SJCRH30 (cell line): ENCODE data around the gene SACS. TPM values are rescaled to one million over a fixed set of nuclear protein-coding genes. Genes with fewer than 3 reads are reported as not detected.
A peak's percentile ranks its signal among the peaks of the same experiment; 100 is the strongest.
"Not testable (repeated sequence)": the region's sequence is repeated elsewhere in the genome, so short reads cannot be mapped to it uniquely, and the experiment has no call there.

Experiments
- DNase-seq, 2 experiments: peaks; one replicate each; pipeline ENCODE4 v3.0.0-alpha.2; 2015 to 2020
- H3K27ac ChIP-seq: fragments of 250-450 bp; sonication (Bioruptor Pico); 2 replicates; pipeline ENCODE4 v1.5.1; 2020; ENCODE audit warnings: mild to moderate bottlenecking, moderate library complexity
- H3K27me3 ChIP-seq: fragments of 250-450 bp; sonication (Bioruptor Pico); 2 replicates; pipeline ENCODE4 v1.5.1; 2020; ENCODE audit warnings: mild to moderate bottlenecking, moderate library complexity
- H3K36me3 ChIP-seq: fragments of 250-450 bp; sonication (Bioruptor Pico); 2 replicates; pipeline ENCODE4 v1.5.1; 2020; ENCODE audit warnings: mild to moderate bottlenecking, moderate library complexity
- H3K4me1 ChIP-seq: fragments of 250-450 bp; sonication (Bioruptor Pico); 2 replicates; pipeline ENCODE4 v1.5.1; 2020; ENCODE audit warnings: mild to moderate bottlenecking, moderate library complexity
- H3K4me3 ChIP-seq: fragments of 250-450 bp; sonication (Bioruptor Pico); 2 replicates; pipeline ENCODE4 v1.5.1; 2020; ENCODE audit warnings: mild to moderate bottlenecking, moderate library complexity
- H3K9me3 ChIP-seq: fragments of 250-450 bp; sonication (Bioruptor Pico); replicated peaks from 2 replicates; pipeline ENCODE4 v1.5.1; 2020; ENCODE audit warnings: mild to moderate bottlenecking, moderate library complexity
- total RNA-seq: library from RNA; depleted of rRNA; stranded (reverse); fragments of >200 nt; shearing (Covaris generic); gene quantifications from 2 replicates; pipeline ENCODE4 v1.2.3, GENCODE V29; 2014

The SACS gene
- total RNA-seq, 1 experiment from 2014 or later: 107 TPM

DNA sequence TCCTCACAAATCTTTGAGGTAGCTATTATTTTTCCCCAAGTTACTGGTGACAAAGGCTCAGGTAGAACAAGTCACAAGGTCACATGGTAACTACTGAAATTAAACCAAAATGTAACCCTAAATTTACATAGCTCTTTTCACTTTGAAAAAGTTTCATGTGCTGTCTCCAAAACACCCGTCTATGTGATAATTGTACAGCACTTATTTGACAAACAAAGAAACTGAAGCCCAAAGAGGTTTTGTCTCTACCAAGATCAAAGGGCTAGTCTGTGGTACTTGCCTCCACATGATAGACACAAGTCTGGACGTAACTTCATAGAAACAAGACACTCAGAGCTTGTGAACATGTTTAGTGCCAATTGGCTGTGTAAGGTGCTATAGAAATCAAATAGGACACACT, 108.3 kb downstream of the SACS start:
- no peak for DNase-seq
- H3K4me1 ChIP-seq: peaks cover 21% of the 10 kb centered on the region
- no peak overlapping the region for H3K4me3 ChIP-seq
- no peaks in the 10 kb centered on the region for H3K27me3 ChIP-seq
- no peak overlapping the region for H3K27ac ChIP-seq
- H3K9me3 ChIP-seq: no peaks in the 10 kb centered on the region
- no peaks in the 10 kb centered on the region; the same call in 1 of the 2 replicates for H3K36me3 ChIP-seq

DNA sequence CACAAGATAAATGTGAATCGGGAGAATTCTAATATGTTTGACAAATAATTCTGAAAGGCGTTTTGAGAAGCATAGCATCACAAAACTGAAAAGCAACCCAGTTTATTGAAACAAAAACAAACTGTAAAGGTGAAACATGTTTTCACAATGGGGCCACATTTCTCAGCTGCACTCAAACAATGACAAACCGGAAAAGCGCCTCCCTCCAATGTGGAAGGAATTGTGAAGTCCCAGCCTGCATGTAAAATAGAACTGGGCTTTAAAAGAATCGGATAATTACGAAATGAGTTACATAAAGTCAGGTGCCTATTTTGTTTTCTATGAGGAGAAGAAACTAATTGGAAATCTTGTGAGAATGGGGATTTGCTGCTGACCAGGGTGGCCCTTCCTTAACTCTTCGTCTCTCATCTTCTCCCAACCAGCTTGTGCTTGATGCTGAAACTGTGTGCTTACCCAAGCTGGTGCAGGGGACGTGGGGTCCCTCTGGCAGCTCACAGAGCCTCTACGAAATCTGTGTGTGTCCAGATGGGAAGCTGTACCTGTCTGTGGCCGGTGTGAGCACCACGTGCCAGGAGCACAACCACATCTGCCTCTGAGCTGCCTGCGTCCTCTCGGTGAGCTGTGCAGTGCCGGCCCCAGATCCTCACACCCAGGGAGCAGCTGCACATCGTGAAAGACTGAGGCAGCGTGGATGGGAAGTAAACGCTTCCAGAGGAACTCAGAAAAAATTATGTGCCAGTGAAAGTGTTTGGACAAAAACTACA, 109.4 kb downstream of the SACS start:
- Histone ChIP-seq H3K27me3 (no peaks in the 10 kb centered on the region), H3K4me3 (no peak overlapping the region), H3K9me3 (no peaks in the 10 kb centered on the region), H3K4me1 (peaks cover 31% of the 10 kb centered on the region), H3K27ac (no peak overlapping the region), H3K36me3 (no peaks in the 10 kb centered on the region)
- DNase-seq: no peak

DNA sequence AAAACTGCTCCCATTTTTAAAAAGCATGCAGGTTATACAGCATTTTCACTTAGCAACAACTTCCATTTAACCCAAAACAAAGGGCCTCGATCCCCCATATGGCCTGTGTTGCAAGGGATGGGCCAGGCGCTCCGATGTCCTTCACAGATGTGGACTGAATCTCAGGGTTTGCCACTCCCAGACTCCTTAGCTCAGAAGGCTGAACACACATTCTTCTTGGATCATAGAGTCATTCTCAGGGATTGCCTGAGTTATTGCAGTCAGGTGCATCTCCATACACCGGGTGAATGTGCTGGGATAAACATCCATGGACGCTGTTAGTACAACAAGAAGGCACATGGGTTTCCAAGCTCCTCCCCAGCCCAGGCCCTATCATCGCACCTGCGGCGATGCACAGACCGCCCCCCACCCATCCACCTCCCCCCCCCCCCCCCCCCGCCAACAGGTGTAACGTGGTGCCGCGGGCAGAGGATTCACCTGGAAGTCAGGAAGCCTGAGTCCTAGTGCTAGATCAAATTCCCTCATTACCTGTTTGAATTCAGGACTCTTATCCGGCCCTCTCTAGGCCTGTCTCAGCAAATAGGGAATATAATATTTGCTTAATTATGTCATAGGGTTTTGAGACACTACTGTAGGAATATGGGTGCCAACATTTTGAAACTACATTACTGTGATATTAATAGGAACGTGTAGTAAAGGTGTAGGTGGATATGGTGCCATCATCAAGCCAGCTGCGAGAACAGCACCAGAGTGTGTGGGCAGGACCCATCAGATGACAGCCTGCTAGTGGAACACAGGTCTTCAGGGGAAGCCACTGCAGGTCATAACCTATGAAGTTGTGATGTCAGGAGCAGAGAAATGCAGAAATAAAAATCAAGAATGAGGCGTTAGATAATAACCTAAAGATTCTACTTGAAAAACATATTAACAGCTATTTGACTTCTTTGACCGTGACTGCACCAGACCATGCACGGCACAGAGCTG, 110.9 kb downstream of the SACS start:
- no peak for DNase-seq
- Histone ChIP-seq H3K4me1 (peaks cover 33% of the 10 kb centered on the region), H3K36me3 (no peaks in the 10 kb centered on the region), H3K9me3 (no peaks in the 10 kb centered on the region), H3K27me3 (no peaks in the 10 kb centered on the region), H3K27ac (peak overlapping the region; percentile 92), H3K4me3 (no peak overlapping the region)

DNA sequence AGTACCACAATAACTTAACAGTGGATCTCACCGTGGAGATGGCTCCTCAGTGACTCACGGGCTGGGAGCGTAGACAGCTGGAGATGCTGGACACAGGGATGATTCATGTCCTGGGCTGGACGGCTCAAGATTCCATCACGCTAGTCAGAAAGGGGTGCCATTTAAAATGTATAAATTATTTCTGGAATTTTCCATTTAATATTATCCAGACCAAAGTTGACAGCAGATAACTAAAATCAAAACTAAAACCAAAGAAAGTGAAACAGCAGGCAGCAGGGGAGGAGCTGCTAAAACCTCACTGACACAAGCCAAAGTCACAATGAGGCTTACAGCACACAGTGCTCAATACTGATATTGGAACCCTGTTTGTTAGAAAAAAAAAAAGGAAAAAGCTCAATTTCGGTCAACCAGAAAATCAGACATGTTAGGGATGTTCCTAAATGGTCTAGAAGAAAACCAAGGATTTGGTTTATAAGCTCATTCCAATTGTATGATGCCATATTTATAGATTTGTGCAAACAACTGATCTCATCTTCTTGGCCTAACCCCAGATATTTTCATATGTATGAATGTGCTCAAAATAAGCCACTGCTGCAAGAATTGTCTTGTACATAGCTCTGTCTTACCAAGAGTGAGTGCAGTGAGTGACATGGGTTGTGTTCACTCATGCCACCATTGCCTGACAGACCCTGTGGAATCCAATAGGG, 111.8 kb downstream of the SACS start:
- H3K36me3 ChIP-seq: no peaks in the 10 kb centered on the region
- H3K9me3 ChIP-seq: no peaks in the 10 kb centered on the region
- H3K4me3 ChIP-seq: peak overlapping the region; percentile 35
- peaks cover 33% of the 10 kb centered on the region for H3K4me1 ChIP-seq
- no peaks in the 10 kb centered on the region for H3K27me3 ChIP-seq
- DNase-seq: peak; percentile 83 to 87
- H3K27ac ChIP-seq: peak overlapping the region; percentile 92

DNA sequence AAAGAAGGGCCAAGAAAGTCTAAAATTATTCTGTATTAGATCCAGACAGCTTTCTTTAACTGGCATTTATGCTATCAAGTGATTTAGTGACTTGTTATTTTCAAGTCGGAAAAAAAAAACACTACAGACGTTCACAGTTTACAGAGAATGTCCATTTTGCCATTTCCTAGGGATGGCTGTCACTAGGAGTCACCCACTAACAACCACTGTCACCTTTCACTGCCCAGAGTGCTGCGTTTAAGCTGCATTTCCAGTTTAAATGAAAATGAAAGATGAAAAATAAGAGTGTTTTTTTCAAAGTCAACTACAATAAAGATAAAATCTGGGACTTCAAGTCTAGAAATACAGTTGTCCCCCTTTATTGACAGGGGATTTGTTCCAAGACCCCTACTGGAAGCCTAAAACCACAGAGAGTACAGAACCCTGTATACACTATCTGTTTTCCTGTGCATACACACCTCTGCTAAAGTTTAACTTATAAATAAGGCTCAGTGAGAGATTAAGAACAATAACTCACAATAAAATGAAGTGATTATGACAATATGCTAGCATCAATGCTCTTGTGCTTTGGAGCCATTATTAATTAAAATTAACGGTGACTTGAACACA, 112.5 kb downstream of the SACS start:
- H3K27me3 ChIP-seq: no peaks in the 10 kb centered on the region
- no peak for DNase-seq
- H3K9me3 ChIP-seq: no peaks in the 10 kb centered on the region
- peaks cover 33% of the 10 kb centered on the region for H3K4me1 ChIP-seq
- H3K27ac ChIP-seq: peak overlapping the region; percentile 92
- H3K4me3 ChIP-seq: peak overlapping the region; percentile 35
- no peaks in the 10 kb centered on the region for H3K36me3 ChIP-seq

DNA sequence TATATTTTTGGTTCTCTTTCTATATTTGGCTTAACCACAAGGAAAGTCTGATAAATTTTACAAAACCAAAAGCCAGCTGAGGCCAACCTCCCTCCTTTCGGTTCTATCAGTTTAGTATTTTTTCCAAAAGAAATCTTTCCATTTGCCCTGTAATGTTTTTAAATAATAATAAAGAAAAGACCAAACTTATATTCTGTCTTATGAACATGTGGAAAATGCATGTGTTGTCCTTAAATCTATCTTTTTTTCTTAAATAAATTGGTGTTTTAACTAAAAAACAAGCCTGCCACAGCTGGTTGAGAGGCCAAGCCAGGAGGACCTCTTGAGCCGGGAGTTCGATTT, 113.6 kb downstream of the SACS start:
- Histone ChIP-seq H3K36me3 (no peaks in the 10 kb centered on the region), H3K4me3 (no peak overlapping the region), H3K27ac (peak overlapping the region; percentile 92), H3K4me1 (peaks cover 33% of the 10 kb centered on the region), H3K27me3 (no peaks in the 10 kb centered on the region), H3K9me3 (no peaks in the 10 kb centered on the region)
- no peak for DNase-seq

DNA sequence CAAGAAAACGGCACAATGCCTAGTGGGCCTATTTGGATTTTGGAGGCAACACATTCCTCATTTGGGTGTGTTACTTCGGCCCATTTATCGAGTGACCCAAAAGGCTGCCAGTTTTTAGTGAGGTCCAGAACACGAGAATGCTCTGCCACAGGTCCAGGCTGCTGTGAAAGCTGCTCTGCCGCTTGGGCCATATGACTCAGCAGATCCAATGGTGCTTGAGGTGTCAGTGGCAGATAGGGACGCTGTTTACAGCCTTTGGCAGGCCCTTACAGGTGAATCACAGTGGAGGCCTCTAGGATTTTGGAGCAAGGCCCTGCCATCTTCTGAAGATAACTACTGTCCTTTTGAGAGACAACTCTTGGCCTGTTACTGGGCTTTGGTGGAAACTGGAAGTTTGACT, 118.7 kb downstream of the SACS start:
- not testable (repeated sequence) for H3K36me3 ChIP-seq, DNase-seq, H3K4me1 ChIP-seq, H3K4me3 ChIP-seq, H3K27ac ChIP-seq, H3K9me3 ChIP-seq, H3K27me3 ChIP-seq

DNA sequence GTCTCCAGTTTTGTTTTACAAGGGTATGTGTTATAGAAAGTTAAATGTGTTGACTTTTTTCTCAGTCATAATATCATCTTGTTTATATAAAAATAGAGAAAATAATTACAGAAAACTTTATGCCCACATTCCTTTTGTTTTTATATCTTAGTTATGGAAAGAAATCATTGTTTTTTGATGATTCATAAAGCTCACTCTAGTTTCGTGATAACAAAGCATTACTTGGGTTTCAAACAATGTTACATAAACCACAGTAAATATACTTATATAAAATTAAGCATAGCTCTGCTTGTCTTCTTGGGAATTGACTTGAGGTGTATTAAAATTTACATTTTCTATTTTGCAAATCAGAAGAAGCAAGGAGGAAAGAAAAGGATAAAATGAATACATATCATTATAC, 140.9 kb downstream of the SACS start:
- Histone ChIP-seq H3K4me1 (no peaks in the 10 kb centered on the region), H3K36me3 (no peaks in the 10 kb centered on the region), H3K27me3 (no peaks in the 10 kb centered on the region), H3K9me3 (peaks cover 3% of the 10 kb centered on the region; the same call in 1 of the 2 replicates), H3K27ac (no peak overlapping the region), H3K4me3 (no peak overlapping the region)
- DNase-seq: no peak

DNA sequence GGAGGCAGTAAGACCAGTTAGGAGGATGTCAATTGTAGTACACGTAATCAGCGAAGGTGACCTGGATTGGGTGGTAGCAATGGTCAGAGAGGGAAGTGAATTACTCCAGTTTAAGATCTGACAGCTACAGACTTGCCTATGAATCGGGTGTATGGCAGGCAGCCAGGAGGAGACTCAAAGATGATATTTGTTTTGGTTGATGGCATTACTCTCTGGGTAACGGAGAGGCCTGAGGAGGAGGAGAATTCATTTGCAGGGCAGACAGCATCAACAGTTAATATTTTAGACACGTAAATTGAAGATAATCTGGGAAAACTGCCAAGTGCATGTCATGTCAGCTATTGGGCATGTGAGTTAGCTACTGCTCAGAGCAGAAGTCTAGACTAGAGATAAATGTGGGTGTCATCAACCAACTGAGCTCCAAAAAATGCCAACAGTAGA, 143.6 kb downstream of the SACS start:
- Histone ChIP-seq H3K27me3 (no peaks in the 10 kb centered on the region), H3K4me3 (no peak overlapping the region), H3K36me3 (no peaks in the 10 kb centered on the region), H3K4me1 (no peaks in the 10 kb centered on the region), H3K9me3 (no peaks in the 10 kb centered on the region), H3K27ac (no peak overlapping the region)
- no peak for DNase-seq

DNA sequence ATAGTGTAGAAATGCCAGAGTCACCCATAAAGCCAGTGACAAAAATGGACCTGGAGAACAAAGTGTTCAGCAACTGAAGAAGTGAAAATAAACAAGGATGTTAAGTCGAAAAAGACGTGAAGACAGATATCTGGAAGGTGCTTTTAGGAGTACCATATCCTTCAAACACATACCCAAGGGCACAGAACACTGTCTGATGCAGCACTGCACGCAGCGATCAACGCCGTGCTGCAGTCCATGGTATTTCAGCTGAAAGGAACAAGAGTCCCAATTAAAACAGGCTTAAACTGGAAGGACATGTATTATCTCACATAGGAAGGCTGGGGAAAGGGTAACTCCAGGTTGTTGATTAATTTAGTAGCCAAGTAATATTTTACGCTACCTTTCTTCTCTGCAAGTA, 144.5 kb downstream of the SACS start:
- H3K4me3 ChIP-seq: no peak overlapping the region
- no peaks in the 10 kb centered on the region for H3K4me1 ChIP-seq
- H3K36me3 ChIP-seq: no peaks in the 10 kb centered on the region
- DNase-seq: no peak
- no peaks in the 10 kb centered on the region for H3K9me3 ChIP-seq
- H3K27me3 ChIP-seq: no peaks in the 10 kb centered on the region
- no peak overlapping the region for H3K27ac ChIP-seq

DNA sequence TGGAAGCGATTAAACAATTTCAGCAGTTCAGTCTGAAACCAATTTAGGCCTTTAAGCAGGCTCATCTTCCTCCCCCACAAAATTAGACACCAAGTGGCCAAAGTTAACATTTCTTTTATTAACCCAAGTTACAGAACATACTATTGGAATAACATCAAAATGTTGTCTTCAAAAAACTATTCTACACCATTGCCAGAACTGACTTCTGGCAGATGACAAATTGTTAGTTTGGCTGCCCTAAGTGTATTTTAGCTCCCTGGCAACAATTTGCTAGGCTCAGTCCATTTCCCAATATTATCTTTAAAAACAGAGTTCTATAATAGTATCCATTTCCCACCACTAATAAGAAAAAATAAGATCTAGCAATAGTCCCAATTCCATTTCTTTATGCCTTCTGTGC, 144.9 kb downstream of the SACS start:
- no peak for DNase-seq
- Histone ChIP-seq H3K27me3 (no peaks in the 10 kb centered on the region), H3K27ac (no peak overlapping the region), H3K4me3 (no peak overlapping the region), H3K9me3 (no peaks in the 10 kb centered on the region), H3K36me3 (no peaks in the 10 kb centered on the region), H3K4me1 (no peaks in the 10 kb centered on the region)

DNA sequence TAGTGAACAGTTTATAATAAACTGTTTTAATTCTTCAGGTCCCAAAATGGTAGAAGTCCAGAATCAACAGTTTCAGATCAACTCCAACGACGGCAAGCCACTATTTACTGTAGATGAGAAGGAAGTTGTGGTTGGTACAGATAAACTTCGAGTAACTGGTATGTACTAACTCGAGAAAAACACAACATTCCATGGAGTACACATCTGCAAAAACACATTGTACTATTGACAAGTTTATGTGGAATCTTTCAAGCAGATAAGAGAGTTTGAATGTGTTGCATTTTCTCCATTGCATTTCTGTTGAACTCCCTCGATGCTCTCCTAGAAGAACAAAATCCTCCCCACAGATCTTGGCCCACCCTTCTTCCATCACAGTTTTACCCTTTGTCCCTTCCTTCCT, 154.2 kb downstream of the SACS start:
- no peak for DNase-seq
- H3K4me3 ChIP-seq: no peak overlapping the region

More for the DNA sequence above, 154.2 kb downstream of the SACS start:
- no peaks in the 10 kb centered on the region for H3K9me3 ChIP-seq
- H3K27ac ChIP-seq: no peak overlapping the region
- H3K36me3 ChIP-seq: no peaks in the 10 kb centered on the region
- H3K4me1 ChIP-seq: no peaks in the 10 kb centered on the region
- H3K27me3 ChIP-seq: no peaks in the 10 kb centered on the region; the same call in 1 of the 2 replicates
